OCI-LY1 (cell line): Measurements from ENCODE around the gene CACNA2D3.

Experiments
- CTCF ChIP-seq: fragments of 200-600 bp; sonication (generic), shearing (Covaris generic); IDR thresholded peaks from 2 replicates; pipeline ENCODE4 v1.5.1; 2017; ENCODE audit warnings: mild to moderate bottlenecking, antibody characterized with exemption, low read length, moderate library complexity, mixed read lengths
- EZH2 ChIP-seq: fragments of 200-600 bp; sonication (generic), shearing (Covaris generic); IDR thresholded peaks from 2 replicates; pipeline ENCODE4 v1.8.0; 2017; ENCODE audit warnings: borderline replicate concordance, mixed run types, mild to moderate bottlenecking, antibody characterized with exemption, low read length, moderate library complexity, mixed read lengths

- TF ChIP-seq CTCF (no peak), EZH2 (no peak)
Observed at GRCh38 chr3:54215521-54215920, 93.2 kb downstream of the CACNA2D3 start.
